ENCODE measurements around the gene RNF5.
A peak's percentile ranks its signal among the peaks of the same experiment; 100 is the strongest.
"Not testable (repeated sequence)": the region's sequence is repeated elsewhere in the genome, so short reads cannot be mapped to it uniquely, and the experiment has no call there.

The RNF5 gene

DNA sequence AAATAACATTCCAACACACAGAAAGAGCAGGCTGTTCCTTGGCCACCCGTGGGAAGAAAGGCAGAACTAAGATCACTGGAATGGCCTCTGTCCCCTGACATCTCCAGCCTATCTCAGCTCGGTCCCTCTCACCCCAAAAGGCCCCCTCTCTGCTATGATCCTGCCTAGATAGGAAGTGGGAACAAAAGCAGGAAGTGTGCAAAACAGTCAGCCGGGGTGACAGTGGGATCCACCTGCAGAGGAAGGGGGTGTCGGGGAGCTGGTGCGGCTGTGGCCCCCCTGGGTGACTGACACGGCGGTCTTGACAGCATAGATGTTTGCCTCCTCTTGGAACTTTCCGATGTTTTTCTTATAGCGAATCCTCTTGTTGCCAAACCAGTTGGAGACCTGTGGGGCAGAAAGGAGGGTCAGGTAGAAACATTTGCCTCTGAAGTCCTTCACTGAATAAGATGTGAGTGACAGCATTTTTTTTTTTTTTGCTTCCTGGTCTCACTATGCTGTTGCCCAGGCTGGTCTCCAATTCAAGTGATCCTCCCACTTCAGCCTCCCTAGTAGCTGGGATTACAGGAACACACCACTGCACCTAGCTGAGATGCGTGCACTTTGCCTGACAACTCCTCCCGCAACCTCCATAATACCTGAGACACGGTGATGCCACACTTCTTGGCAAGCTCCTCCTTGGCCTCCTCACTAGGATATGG is 9.0 kb downstream of the RNF5 start:
- no peak for DNase-seq
- TF ChIP-seq POLR2A (IDR thresholded peaks at IDR 0.05; ENCODE audit: low read length), result no peak
- TF ChIP-seq GATA1 (IDR thresholded peaks at IDR 0.05; ENCODE audit: low read depth, low read length), result no peak

DNA sequence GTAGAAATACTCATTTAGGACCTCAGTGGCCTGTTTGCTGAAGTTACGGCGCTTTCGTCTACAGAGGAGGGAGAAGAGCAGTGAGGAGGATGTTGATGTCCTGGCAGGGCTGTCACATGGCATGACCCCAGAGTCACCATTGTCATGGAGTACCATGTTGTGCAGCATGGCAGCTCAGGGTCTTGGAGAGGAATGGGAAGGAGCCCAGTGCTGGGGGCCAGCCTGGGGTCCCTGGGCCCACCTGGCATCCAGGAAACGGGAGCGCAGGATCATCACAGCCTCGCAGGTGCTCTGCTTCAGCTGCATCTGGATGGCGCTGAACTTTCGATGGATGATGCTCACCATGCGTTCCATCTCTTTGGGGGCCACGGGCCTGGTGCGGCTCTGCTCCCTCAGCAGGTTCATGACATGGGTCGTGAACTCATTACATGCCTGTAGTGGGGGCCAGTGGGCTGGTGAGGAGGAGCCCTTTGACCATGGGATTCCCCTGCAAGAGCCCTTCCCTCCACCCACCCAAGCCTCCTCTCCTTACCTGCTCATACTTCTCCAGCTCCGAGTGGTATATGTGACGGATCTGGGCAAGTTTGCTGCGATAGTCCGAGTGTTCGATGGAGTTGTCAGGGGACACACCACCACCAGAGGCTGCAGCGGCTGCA is 9.6 kb downstream of the RNF5 start:
- not testable (repeated sequence) for DNase-seq

DNA sequence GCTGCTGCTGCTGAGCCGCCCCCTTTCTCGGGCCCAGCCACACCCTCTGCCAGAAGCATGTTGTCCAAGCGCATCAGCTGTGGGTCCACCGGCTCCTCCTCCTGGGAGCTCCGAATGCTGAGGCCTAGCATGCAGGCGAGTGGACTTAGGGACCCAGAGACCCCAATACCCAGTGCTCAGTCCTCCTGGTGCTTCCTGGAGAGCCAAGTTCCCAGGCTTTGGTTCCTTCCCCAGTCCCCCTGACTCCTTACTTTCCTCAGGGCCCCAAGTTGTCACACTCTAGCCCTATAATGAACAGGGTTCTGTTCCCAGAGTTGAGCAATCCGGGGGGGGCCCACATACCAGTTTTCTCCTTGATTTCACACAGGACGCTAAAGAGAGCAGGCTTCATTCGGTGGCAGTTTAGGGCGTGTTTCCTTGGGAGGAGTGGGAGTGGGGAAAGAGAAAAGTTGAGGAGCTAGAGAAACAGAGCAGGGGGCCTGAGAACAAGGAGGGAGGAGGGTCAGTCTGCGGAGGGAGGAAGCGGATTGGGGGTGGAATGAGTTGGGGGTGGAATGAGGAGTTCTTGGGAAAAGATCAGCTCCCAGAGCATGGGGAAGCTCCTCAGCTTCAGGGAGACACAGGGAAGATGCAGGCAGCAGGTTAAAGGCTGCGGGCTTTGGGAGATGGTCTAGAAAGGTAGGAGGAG is 10.3 kb downstream of the RNF5 start:
- TF ChIP-seq GATA1 (IDR thresholded peaks at IDR 0.05; ENCODE audit: low read depth, low read length) (no peak), POLR2A (IDR thresholded peaks at IDR 0.05; ENCODE audit: low read length) (no peak)
- no peak for DNase-seq

DNA sequence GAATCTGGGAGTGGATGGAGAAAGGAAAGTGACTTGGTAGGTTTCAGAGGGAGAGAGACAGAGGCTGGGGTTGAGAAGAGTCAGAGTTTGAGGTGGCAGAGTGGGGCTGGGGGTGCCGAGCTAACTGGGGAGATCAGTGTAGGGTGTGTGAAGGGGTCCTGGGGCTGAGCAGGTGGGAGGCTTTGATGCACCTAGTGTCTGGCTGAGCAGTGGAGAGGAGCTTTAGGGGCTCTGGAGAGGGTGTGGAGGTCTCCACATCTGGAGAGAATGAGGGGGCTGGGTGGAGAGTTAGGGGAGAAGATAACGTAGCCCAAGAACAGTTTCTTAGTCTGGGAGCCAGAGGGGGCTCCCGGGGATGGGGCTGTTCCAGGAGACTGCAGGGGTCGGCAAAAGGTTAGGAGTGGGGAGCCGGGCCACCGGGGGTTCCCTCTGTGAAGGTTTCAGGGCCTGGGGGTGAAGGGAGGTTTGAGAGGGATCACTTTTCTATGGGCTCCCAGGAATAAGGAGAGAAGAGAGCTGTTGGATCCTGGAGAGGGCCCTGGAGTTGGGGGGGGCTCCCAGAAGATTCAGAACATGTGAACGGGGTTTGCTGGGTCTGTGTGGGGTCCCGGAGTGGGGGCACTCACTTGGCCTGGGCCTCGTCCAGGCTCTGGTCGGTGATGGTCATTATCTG is 11.0 kb downstream of the RNF5 start:
- TF ChIP-seq GATA1 (IDR thresholded peaks at IDR 0.05; ENCODE audit: low read depth, low read length) (no peak), POLR2A (IDR thresholded peaks at IDR 0.05; ENCODE audit: low read length) (no peak)
- DNase-seq, result no peak

DNA sequence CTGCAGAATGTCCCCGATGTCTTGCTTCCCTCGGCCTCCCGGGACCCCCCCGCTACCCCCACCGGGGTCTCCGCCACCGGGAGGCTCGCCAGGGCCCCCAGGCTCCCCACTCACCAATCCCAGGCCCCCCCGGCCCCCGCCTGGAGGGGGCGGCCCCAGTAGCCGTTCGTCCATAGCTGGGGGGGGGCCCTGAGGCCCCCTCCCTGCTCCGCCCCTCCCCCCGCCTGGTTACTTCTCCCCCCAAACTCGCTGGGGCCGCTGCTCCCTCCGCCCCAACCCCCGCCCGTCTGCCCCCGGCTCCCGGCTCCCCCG is 11.5 kb downstream of the RNF5 start:
- no peak for TF ChIP-seq POLR2A (IDR thresholded peaks at IDR 0.05; ENCODE audit: low read length)
- TF ChIP-seq GATA1 (IDR thresholded peaks at IDR 0.05; ENCODE audit: low read depth, low read length), result no peak
- DNase-seq, result peak in 1 of 2 experiments; percentile 76

DNA sequence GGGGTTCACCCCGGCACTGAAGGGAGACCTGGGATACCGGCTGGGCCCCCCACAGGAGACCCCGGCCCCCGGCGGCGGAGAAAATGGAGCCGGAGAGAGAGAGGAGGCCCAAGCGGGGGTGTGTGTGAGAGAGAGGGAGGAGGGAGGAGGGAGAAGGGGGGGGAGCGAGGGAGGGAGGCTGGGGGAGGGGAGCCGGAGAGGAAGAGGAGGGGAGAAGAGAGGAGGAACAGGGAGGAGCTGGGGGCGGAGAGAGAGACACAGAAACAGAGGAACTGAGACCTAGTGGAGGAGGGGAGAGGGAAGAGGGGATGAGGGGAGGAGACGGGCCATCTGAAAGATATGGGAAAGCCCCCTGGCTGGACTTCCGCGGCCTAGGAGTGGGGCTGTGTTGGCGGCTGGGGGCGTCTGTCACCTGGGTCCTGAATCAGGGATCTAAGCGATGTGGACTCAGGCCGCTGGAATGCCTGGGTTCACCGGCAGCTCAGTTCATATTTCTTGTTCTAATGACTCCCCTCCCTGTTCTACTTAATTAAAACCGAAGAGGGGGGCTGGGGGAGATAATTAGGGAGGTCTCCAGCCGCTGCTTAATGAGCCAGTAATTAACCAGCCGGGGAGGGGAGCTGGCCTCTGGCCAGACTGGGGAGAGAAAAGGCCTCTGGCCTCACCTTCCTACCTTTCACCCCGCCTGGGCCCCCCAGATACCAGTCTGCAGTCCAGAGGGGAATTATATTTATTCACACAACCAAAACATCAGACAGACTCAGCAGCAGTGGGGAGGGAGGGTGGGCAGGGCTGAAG is 12.0 kb downstream of the RNF5 start, which contains the start of gene PBX2:
Gene PBX2, minus strand, starts transcription at position 149 of the 798 bp plus-strand sequence. CDS start 287 bp downstream, outside the sequence.
- DNase-seq, result peak; percentile 92 to 93
- TF ChIP-seq GATA1 (IDR thresholded peaks at IDR 0.05; ENCODE audit: low read depth, low read length), result no peak
- TF ChIP-seq POLR2A (IDR thresholded peaks at IDR 0.05; ENCODE audit: low read length), result peak; percentile 76

DNA sequence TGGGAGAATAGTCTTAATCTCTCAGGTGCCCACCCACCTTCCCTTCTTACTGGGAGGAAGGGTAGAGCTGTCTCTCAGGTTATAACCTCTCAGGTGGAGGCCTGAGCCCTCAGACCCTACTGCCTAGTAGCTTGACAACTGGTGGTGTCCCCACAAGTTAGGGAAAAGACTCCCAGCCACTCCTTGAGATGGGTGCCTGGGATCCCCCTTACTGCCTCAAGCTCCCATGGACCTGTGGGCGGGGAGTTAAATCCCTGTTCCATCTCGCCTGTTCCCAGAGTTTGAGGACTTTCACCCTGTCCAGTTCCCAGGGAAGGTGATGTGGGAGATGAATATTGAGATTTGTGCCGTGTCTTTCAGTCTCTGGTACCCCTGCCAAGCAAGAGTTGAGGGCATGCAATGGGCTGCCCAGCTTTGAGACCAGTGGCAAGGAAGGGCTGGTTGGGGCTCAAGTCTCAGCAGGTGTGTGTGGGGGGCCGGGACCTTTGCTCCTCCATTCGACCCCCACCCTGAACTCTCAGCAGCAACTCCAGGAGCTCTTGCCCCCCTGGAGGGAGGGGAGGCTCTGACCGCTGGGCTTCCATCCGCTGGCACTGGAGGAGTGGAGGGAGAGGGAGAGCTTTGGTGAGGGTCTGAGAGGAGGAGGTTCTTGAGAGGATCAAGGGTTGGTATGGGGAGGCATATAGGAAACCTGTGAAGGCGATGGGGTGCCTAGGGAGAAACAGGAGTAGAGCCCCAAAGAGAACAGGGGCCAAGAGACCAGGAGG is 12.9 kb downstream of the RNF5 start:
- no peak for DNase-seq
- no peak for TF ChIP-seq GATA1 (IDR thresholded peaks at IDR 0.05; ENCODE audit: low read depth, low read length)
- TF ChIP-seq POLR2A (IDR thresholded peaks at IDR 0.05; ENCODE audit: low read length), result no peak

DNA sequence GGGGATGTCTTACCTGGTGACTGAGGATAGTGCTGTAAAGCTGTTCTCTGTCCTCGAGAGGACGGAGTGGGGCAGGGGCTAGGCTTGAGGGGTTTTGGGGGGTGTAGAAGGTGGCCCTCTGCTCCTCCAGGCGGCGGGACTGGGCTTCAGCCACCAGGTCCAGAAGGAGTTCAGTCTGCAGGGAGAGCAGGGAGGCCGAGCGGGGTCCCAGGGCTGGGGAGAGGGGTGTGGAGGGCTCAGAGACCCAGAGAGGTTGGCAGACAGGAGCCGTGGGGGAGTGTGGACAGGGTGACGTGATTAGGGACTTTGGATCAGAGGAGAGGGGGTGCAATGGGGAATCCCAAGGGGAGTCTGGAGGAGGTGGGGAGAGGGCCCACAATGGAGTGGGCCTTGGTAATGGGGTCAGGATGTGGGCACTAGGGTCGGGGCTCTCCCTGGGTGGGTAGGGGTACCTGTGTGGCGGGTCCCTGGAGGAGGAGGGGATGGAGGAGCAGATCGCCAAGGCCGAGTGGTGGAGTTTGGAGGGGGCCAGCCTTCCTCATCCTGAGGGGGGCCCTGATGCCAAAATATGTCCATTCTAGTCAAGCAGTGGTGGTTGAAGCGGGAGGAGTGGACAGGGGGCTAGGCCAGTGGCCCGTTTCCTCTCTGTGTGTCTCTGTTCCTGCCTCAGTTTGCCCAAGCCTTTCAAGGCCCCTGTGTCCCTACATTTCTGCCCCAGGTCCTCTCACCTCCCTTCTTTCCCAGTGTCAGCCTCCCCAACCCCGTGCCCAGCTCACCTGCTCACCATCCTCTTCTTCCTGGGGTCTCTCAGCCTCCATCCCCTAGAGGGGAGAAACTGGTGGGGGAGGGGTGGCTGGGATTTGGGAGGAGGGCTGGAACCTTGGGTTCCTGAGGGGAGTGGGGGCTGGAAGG is 13.7 kb downstream of the RNF5 start:
- DNase-seq, result no peak
- TF ChIP-seq POLR2A (IDR thresholded peaks at IDR 0.05; ENCODE audit: low read length) (no peak), GATA1 (IDR thresholded peaks at IDR 0.05; ENCODE audit: low read depth, low read length) (no peak)

DNA sequence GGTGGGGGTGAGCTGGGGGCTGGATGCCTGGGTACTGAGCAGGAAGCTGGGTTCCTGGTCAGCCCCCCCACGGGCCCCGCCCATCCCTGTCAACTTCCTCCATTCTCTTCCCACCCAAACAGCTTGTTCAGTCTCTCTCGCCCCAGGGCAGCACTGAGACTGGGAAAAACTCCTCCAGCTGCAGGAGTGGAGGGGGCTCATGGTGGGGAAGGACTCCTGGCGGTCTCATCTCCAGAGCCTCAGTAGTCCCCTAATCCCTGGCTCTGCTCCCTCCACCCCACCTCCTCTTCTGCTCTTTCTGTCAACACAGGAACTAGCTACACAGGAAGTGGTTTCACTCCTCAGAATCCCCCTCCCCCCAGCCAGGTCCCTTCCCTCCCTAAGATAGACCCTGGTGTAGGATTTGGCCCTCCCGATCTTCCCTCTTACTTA is 14.4 kb downstream of the RNF5 start, which contains the start of gene GPSM3:
Gene GPSM3, minus strand, starts transcription at position 36 of the 432 bp plus-strand sequence. CDS start 130 bp downstream, outside the sequence.
- DNase-seq, result no peak
- TF ChIP-seq GATA1 (IDR thresholded peaks at IDR 0.05; ENCODE audit: low read depth, low read length) (no peak), POLR2A (IDR thresholded peaks at IDR 0.05; ENCODE audit: low read length) (peak; percentile 52)

DNA sequence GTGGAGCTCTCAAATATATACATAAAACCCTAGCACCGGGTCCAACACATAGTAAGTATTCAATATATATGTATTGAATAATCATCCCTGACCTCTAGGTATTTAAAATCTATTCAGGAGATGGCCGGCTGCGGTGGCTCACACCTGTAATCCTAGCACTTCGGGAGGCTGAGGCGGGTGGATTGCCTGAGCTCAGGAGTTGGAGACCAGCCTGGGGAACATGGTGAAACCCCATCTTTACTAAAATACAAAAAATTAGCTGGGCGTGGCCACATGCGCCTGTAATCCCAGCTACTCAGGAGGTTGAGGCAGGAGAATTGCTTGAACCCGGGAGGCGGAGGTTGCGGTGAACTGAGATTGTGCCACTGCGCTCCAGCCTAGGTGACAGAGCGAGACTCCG is 14.9 kb downstream of the RNF5 start:
- DNase-seq, result not testable (repeated sequence)

DNA sequence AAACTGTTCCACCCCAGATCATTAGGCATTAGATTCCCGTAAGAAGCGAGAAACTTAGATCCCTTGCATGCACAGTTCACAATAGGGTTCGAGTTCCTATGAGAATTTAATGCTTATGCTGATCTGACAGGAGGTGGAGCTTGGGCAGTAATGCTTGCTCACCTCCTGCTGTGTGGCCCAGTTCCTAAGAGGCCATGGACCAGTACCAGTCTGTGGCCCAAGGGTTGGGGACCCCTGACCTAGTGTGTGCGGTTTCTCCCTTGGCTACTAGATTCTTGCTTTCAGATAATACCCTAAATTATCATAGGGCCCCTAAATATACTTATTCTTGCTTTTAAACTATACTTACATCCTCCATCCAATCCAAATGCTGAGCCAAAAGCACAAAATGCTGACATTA is 16.2 kb downstream of the RNF5 start:
- no peak for DNase-seq
- TF ChIP-seq GATA1 (IDR thresholded peaks at IDR 0.05; ENCODE audit: low read depth, low read length) (no peak), POLR2A (IDR thresholded peaks at IDR 0.05; ENCODE audit: low read length) (no peak)

All from erythroblast (primary cell).